Transverse colon (tissue), 4 donors: ENCODE results near the gene METAP2. TPM values are rescaled to one million over a fixed set of nuclear protein-coding genes. Genes with fewer than 3 reads are reported as not detected.
"Not testable (repeated sequence)": the region's sequence is repeated elsewhere in the genome, so short reads cannot be mapped to it uniquely, and the experiment has no call there.

Experiments
- DNase-seq: peaks from one replicate; pipeline ENCODE4 v3.0.0-alpha.2; 2019
- H3K27ac ChIP-seq, 4 donors: fragments of 200-600 bp; sonication (generic); 2 replicates each; pipeline ENCODE4 v1.5.1; 2016 to 2018; ENCODE audit warnings: inconsistent platforms in 4 of 4
- H3K27me3 ChIP-seq: fragments of 200-600 bp; sonication (generic); 2 replicates; pipeline ENCODE4 v1.5.1; 2017; ENCODE audit warnings: inconsistent platforms
- H3K36me3 ChIP-seq, 4 donors: fragments of 200-600 bp; sonication (generic); 2 replicates each; pipeline ENCODE4 v1.5.1; 2017 to 2019; ENCODE audit warnings: inconsistent platforms in 4 of 4
- H3K4me1 ChIP-seq, 4 donors: fragments of 200-600 bp; sonication (generic); 2 replicates each; pipeline ENCODE4 v1.5.1; 2017 to 2020; ENCODE audit warnings: inconsistent platforms in 4 of 4
- H3K4me3 ChIP-seq, 4 donors: fragments of 200-600 bp; sonication (generic); 1 replicate in 1 of 4; 2 replicates in 3 of 4; pipeline versions ENCODE4 v1.5.1 to v1.6.1; 2017 to 2019; ENCODE audit warnings: inconsistent platforms in 4 of 4
- H3K9me3 ChIP-seq, 2 donors: fragments of 200-600 bp; sonication (generic); 2 replicates each; pipeline ENCODE4 v1.5.1; 2017 to 2019; ENCODE audit warnings: inconsistent platforms in 2 of 2
- EP300 ChIP-seq: sonication (generic); formaldehyde crosslinking; IDR thresholded peaks from one replicate; pipeline ENCODE4 v1.6.1; 2017; ENCODE audit warnings: antibody characterized with exemption, low read depth
- POLR2A ChIP-seq: fragments of 450-650 bp; IDR thresholded peaks from one replicate; pipeline ENCODE4 v1.6.1; 2016; ENCODE audit warnings: antibody characterized with exemption, mild to moderate bottlenecking, moderate library complexity
- POLR2AphosphoS5 ChIP-seq, 3 donors: sonication (generic); formaldehyde crosslinking; IDR thresholded peaks; one replicate each; pipeline ENCODE4 v1.6.1; 2016; ENCODE audit warnings: antibody characterized with exemption in 3 of 3
- WGBS, 2 donors: methylation state at CpG; one replicate each; pipeline ENCODE4 v1.1.5; 2018; ENCODE audit warnings: low coverage in 1 of 2; 5-methylcytosine and 5-hydroxymethylcytosine counted together
- in situ Hi-C, 4 donors: fragments of 200-750 bp; cut with MboI; loops; one replicate each; pipeline versions ENCODE4 v1.15.0 to v1.15.1; 2017; ENCODE audit warnings: low sequenced_read_pairs in 3 of 4, low pct_ligation_motif_present in 1 of 4, low pct_unique_long_range_greater_than_20kb in 1 of 4
- intact Hi-C: fragments of 100-400 bp; cut with DNase I; formaldehyde crosslinking; loops from one replicate; pipeline ENCODE4 v1.15.1; 2023; ENCODE audit warnings: low total_unique reads
- total RNA-seq, 4 donors: library from RNA; depleted of rRNA; stranded (reverse); fragments of >200 nt; gene quantifications; one replicate each; pipeline ENCODE4 v1.1.0, GENCODE V29; 2016
- TF ChIP-seq, protein P1 (sequence below), 5 experiments: fragments of 200-600 bp in 3 of 5; fragments of 450-650 bp in 2 of 5; sonication (generic) in 3 of 5; IDR thresholded peaks; 1 replicate in 2 of 5; 2 replicates in 3 of 5; pipeline ENCODE4 v1.5.1; 2016 to 2017; ENCODE audit warnings: antibody characterized with exemption in 5 of 5, inconsistent platforms in 3 of 5, mild to moderate bottlenecking in 2 of 5, moderate library complexity in 1 of 5

The METAP2 gene
- total RNA-seq, 4 donors from 2014 or later: 5.2 to 59.7 (median 42.7) TPM

DNA sequence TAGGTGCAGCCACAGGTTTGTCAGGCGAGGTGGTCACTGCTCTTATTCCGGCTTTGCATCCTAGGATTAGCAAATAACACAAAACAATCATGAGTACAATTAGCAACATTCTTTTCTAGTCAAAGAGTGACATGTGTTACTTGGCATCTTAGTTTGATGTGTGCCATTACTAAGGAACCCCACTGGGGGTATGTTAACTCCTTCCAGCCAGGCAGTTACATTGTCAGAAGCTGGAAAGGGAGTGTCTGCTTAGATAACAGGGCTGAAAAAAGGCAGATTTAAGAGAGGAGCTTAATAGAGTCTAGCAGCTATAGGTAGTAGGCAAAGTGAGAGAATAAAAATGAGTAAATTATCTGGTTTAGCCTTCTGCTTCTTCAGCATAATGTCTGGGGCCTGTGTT is 30.5 kb upstream of the METAP2 start:
- 92 to 98% methylated on average over 2 of the region's 2 CpGs for WGBS, 2 donors
- Histone ChIP-seq H3K9me3 (no peaks in the 10 kb centered on the region), H3K27me3 (peaks cover 5% of the 10 kb centered on the region), H3K36me3 (no peaks in the 10 kb centered on the region), H3K4me1 (peaks cover 0 to 17% (median 10%) of the 10 kb centered on the region in 4 donors), H3K4me3 (no peak overlapping the region), H3K27ac (no peak overlapping the region)
- in situ Hi-C loops: no loop called here
- DNase-seq: no peak
- TF ChIP-seq POLR2A (no peak), POLR2AphosphoS5 (IDR thresholded peaks at IDR 0.05) (no peak), EP300 (no peak)
- TF ChIP-seq, protein P1, sequence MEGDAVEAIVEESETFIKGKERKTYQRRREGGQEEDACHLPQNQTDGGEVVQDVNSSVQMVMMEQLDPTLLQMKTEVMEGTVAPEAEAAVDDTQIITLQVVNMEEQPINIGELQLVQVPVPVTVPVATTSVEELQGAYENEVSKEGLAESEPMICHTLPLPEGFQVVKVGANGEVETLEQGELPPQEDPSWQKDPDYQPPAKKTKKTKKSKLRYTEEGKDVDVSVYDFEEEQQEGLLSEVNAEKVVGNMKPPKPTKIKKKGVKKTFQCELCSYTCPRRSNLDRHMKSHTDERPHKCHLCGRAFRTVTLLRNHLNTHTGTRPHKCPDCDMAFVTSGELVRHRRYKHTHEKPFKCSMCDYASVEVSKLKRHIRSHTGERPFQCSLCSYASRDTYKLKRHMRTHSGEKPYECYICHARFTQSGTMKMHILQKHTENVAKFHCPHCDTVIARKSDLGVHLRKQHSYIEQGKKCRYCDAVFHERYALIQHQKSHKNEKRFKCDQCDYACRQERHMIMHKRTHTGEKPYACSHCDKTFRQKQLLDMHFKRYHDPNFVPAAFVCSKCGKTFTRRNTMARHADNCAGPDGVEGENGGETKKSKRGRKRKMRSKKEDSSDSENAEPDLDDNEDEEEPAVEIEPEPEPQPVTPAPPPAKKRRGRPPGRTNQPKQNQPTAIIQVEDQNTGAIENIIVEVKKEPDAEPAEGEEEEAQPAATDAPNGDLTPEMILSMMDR (IDR thresholded peaks at IDR 0.05): no peak
- intact Hi-C loops: no loop called here

DNA sequence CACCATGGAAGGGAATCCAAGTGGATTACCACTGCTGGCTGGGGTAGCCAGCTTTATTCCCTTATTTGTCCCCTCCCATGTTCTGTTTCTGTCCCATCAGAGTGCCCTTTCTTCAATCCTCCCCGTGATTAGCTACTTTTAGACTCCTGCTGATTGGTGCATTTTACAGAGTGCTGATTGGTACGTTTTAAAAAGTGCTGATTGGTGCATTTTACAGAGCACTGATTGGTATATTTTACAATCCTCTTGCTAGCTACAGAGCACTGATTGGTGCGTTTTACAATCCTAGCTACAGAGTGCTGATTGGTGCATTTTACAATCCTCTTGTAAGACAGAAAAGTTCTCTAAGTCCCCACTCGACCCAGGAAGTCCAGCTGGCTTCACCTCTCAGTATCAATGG is 28.9 kb upstream of the METAP2 start:
- peaks cover 0 to 17% (median 10%) of the 10 kb centered on the region in 4 donors for H3K4me1 ChIP-seq
- H3K4me3 ChIP-seq, H3K36me3 ChIP-seq, H3K27ac ChIP-seq, H3K27me3 ChIP-seq, intact Hi-C loops, DNase-seq, in situ Hi-C loops, H3K9me3 ChIP-seq: not testable (repeated sequence)
- 83 to 84% methylated on average over 2 to 4 of the region's 4 CpGs for WGBS, 2 donors

DNA sequence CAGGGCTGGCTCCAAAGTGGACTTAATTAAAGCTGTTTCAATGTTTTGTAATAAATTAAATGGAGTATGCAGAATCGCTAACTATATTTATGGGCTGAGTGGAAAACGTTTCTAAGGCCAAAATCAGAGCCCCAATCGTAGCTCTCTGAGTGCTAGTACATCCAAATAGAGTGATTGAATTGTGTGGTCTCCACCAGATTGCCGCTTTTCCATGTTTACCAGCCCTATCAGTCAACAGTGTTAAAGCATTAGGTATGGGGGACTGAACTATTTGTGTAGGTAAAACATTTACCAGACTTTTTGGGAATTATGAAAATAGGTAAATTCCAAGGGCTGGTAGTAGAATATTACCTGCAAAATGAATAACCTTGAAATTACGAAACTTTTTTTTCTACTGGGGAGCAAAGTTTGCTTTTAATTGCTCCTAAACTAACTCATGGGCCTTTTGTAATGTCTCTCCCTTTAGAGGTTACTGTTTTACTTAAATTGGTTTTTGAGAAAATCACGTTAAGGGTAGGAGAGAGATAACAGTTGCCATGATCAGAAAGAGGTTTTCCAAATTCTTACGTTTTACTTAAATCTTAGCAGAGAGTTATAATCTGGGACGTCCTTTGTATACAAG is 28.0 kb upstream of the METAP2 start:
- H3K4me3 ChIP-seq: peak overlapping the region in 2 of 4 donors; percentile 8 to 27
- TF ChIP-seq, protein P1 (IDR thresholded peaks at IDR 0.05): no peak
- peaks cover 6% of the 10 kb centered on the region for H3K27me3 ChIP-seq
- DNase-seq: no peak
- in situ Hi-C loops: no loop called here
- H3K4me1 ChIP-seq: peaks cover 0 to 17% (median 10%) of the 10 kb centered on the region in 4 donors
- intact Hi-C loops: no loop called here
- no peaks in the 10 kb centered on the region for H3K36me3 ChIP-seq
- H3K27ac ChIP-seq: peak overlapping the region; percentile 15 to 65 (median 34)
- H3K9me3 ChIP-seq: no peaks in the 10 kb centered on the region
- 56 to 58% methylated on average over 5 to 8 of the region's 8 CpGs for WGBS, 2 donors

DNA sequence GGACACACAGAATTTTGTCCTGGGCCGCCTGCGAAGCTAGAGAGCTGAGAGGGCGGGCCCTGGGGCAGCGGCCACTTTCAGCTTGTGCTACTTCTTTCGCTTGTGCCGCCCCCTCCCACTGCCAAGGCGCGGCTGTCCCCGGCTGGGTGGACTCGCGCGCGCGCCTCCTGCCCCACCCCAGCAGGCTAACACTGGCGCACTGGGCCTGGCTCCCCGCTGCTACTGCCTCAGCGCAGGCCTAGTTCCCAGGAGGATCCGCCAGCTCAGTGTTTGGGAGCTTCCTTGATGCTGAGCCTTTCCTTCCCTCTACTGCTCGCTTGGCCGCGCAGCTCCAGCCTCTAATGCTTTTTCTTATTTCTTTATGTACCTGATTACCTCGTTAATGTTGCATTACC is 27.4 kb upstream of the METAP2 start:
- peak; percentile 69 for DNase-seq
- Histone ChIP-seq H3K36me3 (no peaks in the 10 kb centered on the region), H3K27me3 (peaks cover 6% of the 10 kb centered on the region), H3K9me3 (no peaks in the 10 kb centered on the region), H3K4me3 (peak overlapping the region in 3 of 4 donors; percentile 3 to 27 (median 8)), H3K27ac (peak overlapping the region; percentile 15 to 65 (median 34)), H3K4me1 (peaks cover 0 to 17% (median 10%) of the 10 kb centered on the region in 4 donors)
- peak in 1 of 3 donors; percentile 7 for TF ChIP-seq POLR2AphosphoS5 (IDR thresholded peaks at IDR 0.05)
- TF ChIP-seq, protein P1 (IDR thresholded peaks at IDR 0.05): no peak
- no peak for TF ChIP-seq POLR2A
- TF ChIP-seq EP300: no peak
- WGBS, 2 donors: 0 to 26% methylated on average over 1 to 20 of the region's 22 CpGs
- intact Hi-C loops (no loop called here), in situ Hi-C loops (no loop called here)

DNA sequence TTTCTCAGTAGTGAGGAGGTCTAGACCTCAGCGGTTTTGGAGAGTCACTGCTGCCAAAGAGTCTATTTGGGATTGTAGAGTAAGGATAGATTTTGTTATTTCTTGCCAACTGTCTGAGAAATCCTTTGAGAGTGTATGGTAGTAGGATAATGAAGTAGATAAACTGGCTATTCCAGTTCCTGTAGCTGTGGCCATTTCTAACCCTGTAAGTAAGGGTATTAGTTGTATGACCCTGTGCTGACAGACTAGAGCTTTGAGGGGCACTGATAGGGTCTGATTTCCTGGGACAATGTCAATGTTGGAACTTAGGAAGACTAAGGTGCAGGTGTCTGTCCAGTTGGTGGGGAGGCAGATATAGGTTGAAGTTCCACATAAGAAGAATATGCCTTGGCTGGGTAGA is 24.3 kb upstream of the METAP2 start:
- WGBS, 2 donors: 67% methylated on average over 1 of the region's 1 CpG; no CpG with 5 or more reads in 1 of the 2 donors
- H3K9me3 ChIP-seq, H3K36me3 ChIP-seq, H3K27ac ChIP-seq, in situ Hi-C loops, DNase-seq, H3K27me3 ChIP-seq, intact Hi-C loops, H3K4me3 ChIP-seq: not testable (repeated sequence)
- peaks cover 0 to 17% (median 10%) of the 10 kb centered on the region in 4 donors for H3K4me1 ChIP-seq

DNA sequence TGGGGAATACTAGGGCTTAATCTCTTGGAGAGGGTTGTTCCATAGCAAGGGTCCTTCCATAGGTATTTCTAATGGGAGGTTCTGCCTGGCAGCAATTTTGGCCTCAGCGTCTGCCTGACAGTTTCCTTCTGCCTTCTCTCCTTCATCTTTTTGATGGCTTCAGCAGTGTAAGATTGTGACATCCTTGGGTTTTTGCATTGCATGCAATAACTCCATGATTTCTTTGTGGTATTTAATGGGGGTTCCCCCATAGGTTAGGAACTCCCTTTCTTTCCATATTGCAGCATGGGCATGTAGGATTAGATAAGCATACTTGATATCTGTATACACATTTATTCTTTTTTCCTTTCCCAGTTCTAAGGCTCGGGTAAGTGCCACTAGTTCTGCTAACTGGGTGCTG is 21.5 kb upstream of the METAP2 start:
- DNase-seq, H3K36me3 ChIP-seq, H3K9me3 ChIP-seq, in situ Hi-C loops, H3K27ac ChIP-seq, H3K4me1 ChIP-seq, H3K4me3 ChIP-seq, H3K27me3 ChIP-seq, intact Hi-C loops: not testable (repeated sequence)
- 80 to 82% methylated on average over 1 to 2 of the region's 2 CpGs for WGBS, 2 donors

DNA sequence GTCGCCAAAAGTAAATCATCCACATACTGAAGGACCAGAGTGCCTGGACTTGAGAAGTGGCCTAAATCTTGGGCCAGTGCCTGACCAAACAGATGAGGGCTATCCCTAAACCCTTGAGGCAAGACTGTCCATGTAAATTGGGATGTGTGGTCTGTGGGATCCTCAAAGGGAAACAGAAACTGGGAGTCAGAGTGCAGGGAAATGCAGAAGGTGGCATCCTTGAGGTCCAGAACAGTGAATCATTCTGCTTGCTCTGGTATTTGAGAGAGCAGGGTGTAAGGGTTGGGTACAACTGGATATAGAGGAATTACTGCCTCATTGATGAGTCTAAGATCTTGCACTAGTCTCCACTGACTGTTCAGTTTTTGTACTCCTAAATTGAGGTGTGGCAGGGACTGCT is 20.1 kb upstream of the METAP2 start:
- H3K27ac ChIP-seq, H3K4me1 ChIP-seq, in situ Hi-C loops, H3K4me3 ChIP-seq, intact Hi-C loops, H3K36me3 ChIP-seq, DNase-seq, H3K27me3 ChIP-seq: not testable (repeated sequence)
- H3K9me3 ChIP-seq: peaks cover 16 to 19% of the 10 kb centered on the region in 2 donors
- 95% methylated on average over 1 of the region's 1 CpG; no CpG with 5 or more reads in 1 of the 2 donors for WGBS, 2 donors

DNA sequence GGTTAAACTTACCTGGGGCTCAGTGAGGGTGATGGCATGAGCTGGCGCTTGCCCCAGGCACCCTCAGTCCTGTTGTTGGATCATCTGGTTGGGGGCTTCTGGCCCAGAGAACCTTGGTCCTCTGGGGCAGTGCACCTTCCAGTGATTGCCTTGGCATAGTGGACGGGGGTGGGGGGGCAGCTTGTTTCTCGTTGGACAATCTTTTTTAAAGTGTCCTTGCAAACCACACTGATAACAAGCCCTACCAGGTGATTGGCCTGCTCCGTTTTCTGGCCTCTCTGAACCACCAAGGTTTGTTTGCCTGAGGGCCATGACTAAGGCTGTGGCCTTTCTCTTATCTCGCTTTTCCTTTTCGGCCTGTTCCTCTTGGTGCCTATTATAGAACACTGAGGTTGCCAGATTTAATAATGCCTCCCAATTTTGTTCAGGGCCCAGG is 19.2 kb upstream of the METAP2 start:
- H3K4me1 ChIP-seq, in situ Hi-C loops, intact Hi-C loops, H3K4me3 ChIP-seq, DNase-seq, H3K36me3 ChIP-seq, H3K27ac ChIP-seq, H3K27me3 ChIP-seq: not testable (repeated sequence)
- WGBS, 2 donors: 74 to 87% methylated on average over 3 to 6 of the region's 6 CpGs
- H3K9me3 ChIP-seq: peaks cover 16 to 19% of the 10 kb centered on the region in 2 donors
